Measurements from ENCODE around the gene TTLL13. TPM values are rescaled to one million over a fixed set of nuclear protein-coding genes. Genes with fewer than 3 reads are reported as not detected.
A peak's percentile ranks its signal among the peaks of the same experiment; 100 is the strongest.

TTLL13 gene
- polyA plus RNA-seq, 1 donor from 2014 or later, result 0.33 TPM

GRCh38 chr15:90300541-90300940, 51.2 kb downstream of the TTLL13 start:
- no peaks in the 10 kb centered on the region for H3K79me2 ChIP-seq (replicated peaks; ENCODE audit: insufficient read depth, low read length)
- TF ChIP-seq, protein P1, sequence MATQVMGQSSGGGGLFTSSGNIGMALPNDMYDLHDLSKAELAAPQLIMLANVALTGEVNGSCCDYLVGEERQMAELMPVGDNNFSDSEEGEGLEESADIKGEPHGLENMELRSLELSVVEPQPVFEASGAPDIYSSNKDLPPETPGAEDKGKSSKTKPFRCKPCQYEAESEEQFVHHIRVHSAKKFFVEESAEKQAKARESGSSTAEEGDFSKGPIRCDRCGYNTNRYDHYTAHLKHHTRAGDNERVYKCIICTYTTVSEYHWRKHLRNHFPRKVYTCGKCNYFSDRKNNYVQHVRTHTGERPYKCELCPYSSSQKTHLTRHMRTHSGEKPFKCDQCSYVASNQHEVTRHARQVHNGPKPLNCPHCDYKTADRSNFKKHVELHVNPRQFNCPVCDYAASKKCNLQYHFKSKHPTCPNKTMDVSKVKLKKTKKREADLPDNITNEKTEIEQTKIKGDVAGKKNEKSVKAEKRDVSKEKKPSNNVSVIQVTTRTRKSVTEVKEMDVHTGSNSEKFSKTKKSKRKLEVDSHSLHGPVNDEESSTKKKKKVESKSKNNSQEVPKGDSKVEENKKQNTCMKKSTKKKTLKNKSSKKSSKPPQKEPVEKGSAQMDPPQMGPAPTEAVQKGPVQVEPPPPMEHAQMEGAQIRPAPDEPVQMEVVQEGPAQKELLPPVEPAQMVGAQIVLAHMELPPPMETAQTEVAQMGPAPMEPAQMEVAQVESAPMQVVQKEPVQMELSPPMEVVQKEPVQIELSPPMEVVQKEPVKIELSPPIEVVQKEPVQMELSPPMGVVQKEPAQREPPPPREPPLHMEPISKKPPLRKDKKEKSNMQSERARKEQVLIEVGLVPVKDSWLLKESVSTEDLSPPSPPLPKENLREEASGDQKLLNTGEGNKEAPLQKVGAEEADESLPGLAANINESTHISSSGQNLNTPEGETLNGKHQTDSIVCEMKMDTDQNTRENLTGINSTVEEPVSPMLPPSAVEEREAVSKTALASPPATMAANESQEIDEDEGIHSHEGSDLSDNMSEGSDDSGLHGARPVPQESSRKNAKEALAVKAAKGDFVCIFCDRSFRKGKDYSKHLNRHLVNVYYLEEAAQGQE (IDR thresholded peaks at IDR 0.05; ENCODE audit: borderline replicate concordance), result no peak
- TF ChIP-seq POLR2AphosphoS5 (IDR thresholded peaks at IDR 0.05) (no peak), MXI1 (conservative IDR thresholded peaks at IDR 0.05; ENCODE audit: poor library complexity, severe bottlenecking) (no peak), SMC3 (conservative IDR thresholded peaks at IDR 0.05; ENCODE audit: poor library complexity) (no peak), TAF1 (IDR thresholded peaks at IDR 0.05; ENCODE audit: low read depth) (no peak)
- no peaks in the 10 kb centered on the region for H3K27me3 ChIP-seq (ENCODE audit: insufficient read depth, low read depth, low read length)
- no peak overlapping the region for H3K4me2 ChIP-seq (ENCODE audit: low read length)
- no peak overlapping the region for H3K9ac ChIP-seq (ENCODE audit: low read length)
- no peaks in the 10 kb centered on the region for H3F3A ChIP-seq (ENCODE audit: insufficient read depth, low read length, poor library complexity, severe bottlenecking)
- H4K20me1 ChIP-seq (ENCODE audit: insufficient read depth), result no peaks in the 10 kb centered on the region
- H3K4me3 ChIP-seq (ENCODE audit: low read length), result no peak overlapping the region
- no peaks in the 10 kb centered on the region for H3K9me2 ChIP-seq (ENCODE audit: insufficient read depth, low read length)
- no peak overlapping the region for H3K27ac ChIP-seq (ENCODE audit: low read length)
- no peaks in the 10 kb centered on the region for H3K36me3 ChIP-seq (ENCODE audit: insufficient read depth, low read length)
- H3K9me3 ChIP-seq (ENCODE audit: low read length), result no peaks in the 10 kb centered on the region
- H2AFZ ChIP-seq (ENCODE audit: low read depth, low read length), result no peak overlapping the region

- Histone ChIP-seq H3K9me3 (ENCODE audit: low read length) (no peaks in the 10 kb centered on the region), H4K20me1 (ENCODE audit: insufficient read depth) (no peaks in the 10 kb centered on the region), H3F3A (ENCODE audit: insufficient read depth, low read length, poor library complexity, severe bottlenecking) (no peaks in the 10 kb centered on the region), H3K4me2 (ENCODE audit: low read length) (no peak overlapping the region), H3K9ac (ENCODE audit: low read length) (no peak overlapping the region), H2AFZ (ENCODE audit: low read depth, low read length) (no peak overlapping the region), H3K36me3 (ENCODE audit: insufficient read depth, low read length) (no peaks in the 10 kb centered on the region), H3K27ac (ENCODE audit: low read length) (no peak overlapping the region), H3K27me3 (ENCODE audit: insufficient read depth, low read depth, low read length) (no peaks in the 10 kb centered on the region), H3K9me2 (ENCODE audit: insufficient read depth, low read length) (no peaks in the 10 kb centered on the region), H3K4me3 (ENCODE audit: low read length) (no peak overlapping the region), H3K79me2 (replicated peaks; ENCODE audit: insufficient read depth, low read length) (no peaks in the 10 kb centered on the region)
- no peak for TF ChIP-seq SMC3 (conservative IDR thresholded peaks at IDR 0.05; ENCODE audit: poor library complexity)
- TF ChIP-seq, protein P2, sequence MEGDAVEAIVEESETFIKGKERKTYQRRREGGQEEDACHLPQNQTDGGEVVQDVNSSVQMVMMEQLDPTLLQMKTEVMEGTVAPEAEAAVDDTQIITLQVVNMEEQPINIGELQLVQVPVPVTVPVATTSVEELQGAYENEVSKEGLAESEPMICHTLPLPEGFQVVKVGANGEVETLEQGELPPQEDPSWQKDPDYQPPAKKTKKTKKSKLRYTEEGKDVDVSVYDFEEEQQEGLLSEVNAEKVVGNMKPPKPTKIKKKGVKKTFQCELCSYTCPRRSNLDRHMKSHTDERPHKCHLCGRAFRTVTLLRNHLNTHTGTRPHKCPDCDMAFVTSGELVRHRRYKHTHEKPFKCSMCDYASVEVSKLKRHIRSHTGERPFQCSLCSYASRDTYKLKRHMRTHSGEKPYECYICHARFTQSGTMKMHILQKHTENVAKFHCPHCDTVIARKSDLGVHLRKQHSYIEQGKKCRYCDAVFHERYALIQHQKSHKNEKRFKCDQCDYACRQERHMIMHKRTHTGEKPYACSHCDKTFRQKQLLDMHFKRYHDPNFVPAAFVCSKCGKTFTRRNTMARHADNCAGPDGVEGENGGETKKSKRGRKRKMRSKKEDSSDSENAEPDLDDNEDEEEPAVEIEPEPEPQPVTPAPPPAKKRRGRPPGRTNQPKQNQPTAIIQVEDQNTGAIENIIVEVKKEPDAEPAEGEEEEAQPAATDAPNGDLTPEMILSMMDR (IDR thresholded peaks at IDR 0.05; ENCODE audit: poor library complexity, severe bottlenecking), result peak; percentile 34
These were observed 51.8 kb downstream of the TTLL13 start for GRCh38 chr15:90300988-90301706.

GRCh38 chr15:90301707-90302300, 52.4 kb downstream of the TTLL13 start:
- Histone ChIP-seq H3K79me2 (replicated peaks; ENCODE audit: insufficient read depth, low read length) (no peaks in the 10 kb centered on the region), H2AFZ (ENCODE audit: low read depth, low read length) (no peak overlapping the region), H3K27me3 (ENCODE audit: insufficient read depth, low read depth, low read length) (no peaks in the 10 kb centered on the region), H4K20me1 (ENCODE audit: insufficient read depth) (no peaks in the 10 kb centered on the region), H3K4me3 (ENCODE audit: low read length) (no peak overlapping the region), H3K36me3 (ENCODE audit: insufficient read depth, low read length) (no peaks in the 10 kb centered on the region), H3K9ac (ENCODE audit: low read length) (no peak overlapping the region), H3F3A (ENCODE audit: insufficient read depth, low read length, poor library complexity, severe bottlenecking) (no peaks in the 10 kb centered on the region), H3K9me2 (ENCODE audit: insufficient read depth, low read length) (no peaks in the 10 kb centered on the region), H3K4me2 (ENCODE audit: low read length) (no peak overlapping the region), H3K9me3 (ENCODE audit: low read length) (no peaks in the 10 kb centered on the region), H3K27ac (ENCODE audit: low read length) (no peak overlapping the region)
- TF ChIP-seq RAD21 (conservative IDR thresholded peaks at IDR 0.05) (no peak), SMC3 (conservative IDR thresholded peaks at IDR 0.05; ENCODE audit: poor library complexity) (no peak), MXI1 (conservative IDR thresholded peaks at IDR 0.05; ENCODE audit: poor library complexity, severe bottlenecking) (no peak), POLR2AphosphoS5 (IDR thresholded peaks at IDR 0.05) (no peak), EZH2 (IDR thresholded peaks at IDR 0.05; ENCODE audit: borderline replicate concordance, insufficient read depth, low read length, poor library complexity, severe bottlenecking) (no peak), EP300 (conservative IDR thresholded peaks at IDR 0.05; ENCODE audit: poor library complexity, severe bottlenecking) (no peak), TAF1 (IDR thresholded peaks at IDR 0.05; ENCODE audit: low read depth) (no peak)
- TF ChIP-seq, protein P1 (IDR thresholded peaks at IDR 0.05; ENCODE audit: borderline replicate concordance), result no peak
- TF ChIP-seq, protein P2 (IDR thresholded peaks at IDR 0.05; ENCODE audit: poor library complexity, severe bottlenecking), result no peak
